ENCODE measurements around the gene PLEKHH3. TPM values are rescaled to one million over a fixed set of nuclear protein-coding genes. Genes with fewer than 3 reads are reported as not detected.
A peak's percentile ranks its signal among the peaks of the same experiment; 100 is the strongest.

PLEKHH3 gene
- total and polyA plus RNA-seq, 2 experiments from 2014 or later: 20.5 to 33.7 TPM

GRCh38 chr17:42681976-42682721 lies 5.4 kb upstream of the PLEKHH3 start, which contains the start of gene CNTNAP1:
Gene CNTNAP1, plus strand, starts transcription at chr17:42682531. Its CDS starts 299 bp downstream, at chr17:42682830.
- H3K79me2 ChIP-seq: peaks cover 2% of the 10 kb centered on the region
- peak within 1 kb of the TSS; percentile 53 for H3K27ac ChIP-seq
- no peak for TF ChIP-seq CTCF (IDR thresholded peaks at IDR 0.05; ENCODE audit: poor library complexity)
- TF ChIP-seq EZH2phosphoT487 (IDR thresholded peaks at IDR 0.05; ENCODE audit: low read depth, severe bottlenecking, unreplicated experiment): no peak
- TF ChIP-seq EZH2 (IDR thresholded peaks at IDR 0.05; ENCODE audit: borderline replicate concordance): no peak
- DNase-seq (ENCODE audit: low spot score): peak; percentile 87
- no peaks in the 10 kb centered on the region for H3K27me3 ChIP-seq
- peak within 1 kb of the TSS; percentile 36 for H3K4me3 ChIP-seq
- H3K4me2 ChIP-seq: peak within 1 kb of the TSS; percentile 96
- no peaks in the 10 kb centered on the region for H3K9me3 ChIP-seq (ENCODE audit: low read depth)
- H2AFZ ChIP-seq: peak within 1 kb of the TSS; percentile 3
- WGBS (ENCODE audit: low lambda C conversion rate, missing lambda C conversion rate): 15% methylated on average over 19 of the region's 22 CpGs
- H4K20me1 ChIP-seq (ENCODE audit: insufficient read depth, poor library complexity, severe bottlenecking): no peaks in the 10 kb centered on the region
- no peaks in the 10 kb centered on the region for H3K36me3 ChIP-seq (replicated peaks; ENCODE audit: insufficient read depth, low read depth)
- no peaks in the 10 kb centered on the region for H3K9me2 ChIP-seq (replicated peaks; ENCODE audit: insufficient read depth)
- peaks cover 27% of the 10 kb centered on the region for H3K4me1 ChIP-seq (ENCODE audit: insufficient read depth)

- no peak overlapping the region for H3K4me3 ChIP-seq
- H3K79me2 ChIP-seq: peaks cover 15% of the 10 kb centered on the region
- TF ChIP-seq EZH2 (IDR thresholded peaks at IDR 0.05; ENCODE audit: borderline replicate concordance) (no peak), CTCF (IDR thresholded peaks at IDR 0.05; ENCODE audit: poor library complexity) (no peak), EZH2phosphoT487 (IDR thresholded peaks at IDR 0.05; ENCODE audit: low read depth, severe bottlenecking, unreplicated experiment) (no peak)
- no peaks in the 10 kb centered on the region for H3K9me3 ChIP-seq (ENCODE audit: low read depth)
- peak overlapping the region; percentile 98 for H3K27ac ChIP-seq
- H2AFZ ChIP-seq: peak overlapping the region; percentile 83
- peak overlapping the region; percentile 89 for H3K4me2 ChIP-seq
- no peaks in the 10 kb centered on the region for H3K27me3 ChIP-seq
- WGBS (ENCODE audit: low lambda C conversion rate, missing lambda C conversion rate): 87% methylated on average over 20 of the region's 20 CpGs
- H4K20me1 ChIP-seq (ENCODE audit: insufficient read depth, poor library complexity, severe bottlenecking): peaks cover 5% of the 10 kb centered on the region
- peaks cover 29% of the 10 kb centered on the region for H3K4me1 ChIP-seq (ENCODE audit: insufficient read depth)
- H3K36me3 ChIP-seq (replicated peaks; ENCODE audit: insufficient read depth, low read depth): no peaks in the 10 kb centered on the region
- no peak for DNase-seq (ENCODE audit: low spot score)
- H3K9me2 ChIP-seq (replicated peaks; ENCODE audit: insufficient read depth): no peaks in the 10 kb centered on the region
Measured at GRCh38 chr17:42680331-42680808, 3.6 kb upstream of the PLEKHH3 start.

GRCh38 chr17:42679492-42680330 lies 2.9 kb upstream of the PLEKHH3 start:
- WGBS (ENCODE audit: low lambda C conversion rate, missing lambda C conversion rate): 16% methylated on average over 65 of the region's 78 CpGs
- no peaks in the 10 kb centered on the region for H3K9me2 ChIP-seq (replicated peaks; ENCODE audit: insufficient read depth)
- H3K9me3 ChIP-seq (ENCODE audit: low read depth): no peaks in the 10 kb centered on the region
- peak overlapping the region; percentile 89 for H3K4me2 ChIP-seq
- TF ChIP-seq CTCF (IDR thresholded peaks at IDR 0.05; ENCODE audit: poor library complexity) (peak; percentile 71), EZH2 (IDR thresholded peaks at IDR 0.05; ENCODE audit: borderline replicate concordance) (no peak)
- peaks cover 12% of the 10 kb centered on the region for H4K20me1 ChIP-seq (ENCODE audit: insufficient read depth, poor library complexity, severe bottlenecking)
- H3K27ac ChIP-seq: peak overlapping the region; percentile 98
- H3K79me2 ChIP-seq: peaks cover 22% of the 10 kb centered on the region
- peak; percentile 91 for DNase-seq (ENCODE audit: low spot score)
- no peaks in the 10 kb centered on the region for H3K36me3 ChIP-seq (replicated peaks; ENCODE audit: insufficient read depth, low read depth)
- peaks cover 35% of the 10 kb centered on the region for H3K4me1 ChIP-seq (ENCODE audit: insufficient read depth)
- peak overlapping the region; percentile 83 for H2AFZ ChIP-seq
- H3K4me3 ChIP-seq: no peak overlapping the region
- no peaks in the 10 kb centered on the region for H3K27me3 ChIP-seq
